Spinal cord (tissue), 10 donors: ENCODE data around the gene EFNA5. TPM values are rescaled to one million over a fixed set of nuclear protein-coding genes. Genes with fewer than 3 reads are reported as not detected.

Source experiments
- DNase-seq, 6 donors: peaks; one replicate each; pipeline versions ENCODE4 v3.0.0 to v3.0.0-alpha.2; 2013 to 2015; ENCODE audit warnings: low spot score in 6 of 6, low read depth in 4 of 6
- H3K27ac ChIP-seq: one replicate; pipeline ENCODE4 v1.5.1; 2013; ENCODE audit warnings: low read depth, low read length, control low read depth
- H3K27me3 ChIP-seq: one replicate; pipeline ENCODE4 v1.6.1; 2013; ENCODE audit warnings: low read length; ENCODE audit not compliant: control insufficient read depth, insufficient read depth
- H3K36me3 ChIP-seq: one replicate; pipeline ENCODE4 v1.6.1; 2013; ENCODE audit warnings: low read length; ENCODE audit not compliant: control insufficient read depth, insufficient read depth
- H3K4me1 ChIP-seq: one replicate; pipeline ENCODE4 v1.6.1; 2013; ENCODE audit warnings: low read length; ENCODE audit not compliant: control insufficient read depth, insufficient read depth
- H3K4me3 ChIP-seq: one replicate; pipeline ENCODE4 v1.5.1; 2013; ENCODE audit warnings: low read depth, low read length, control low read depth
- H3K9me3 ChIP-seq: one replicate; pipeline ENCODE4 v1.6.1; 2013; ENCODE audit warnings: low read length; ENCODE audit not compliant: control insufficient read depth, insufficient read depth
- WGBS: methylation state at CpG from one replicate; pipeline ENCODE4 v1.1.5; 2013; ENCODE audit warnings: missing lambda C conversion rate; ENCODE audit not compliant: insufficient coverage; 5-methylcytosine and 5-hydroxymethylcytosine counted together
- long read RNA-seq, 4 donors: transcript quantifications; one replicate each; lab custom pipeline, GENCODE V29; 2026
- polyA plus RNA-seq, 2 donors: library from polyadenylated mRNA; unstranded; fragments of 120-200 nt; gene quantifications; one replicate each; pipeline ENCODE4 v1.2.1, GENCODE V29; 2013; ENCODE audit not compliant: insufficient read length in 2 of 2
- total RNA-seq, 2 donors: library from RNA; depleted of rRNA in 1 of 2; stranded (reverse); fragments of 120-200 nt in 1 of 2; fragments of >200 nt in 1 of 2; gene quantifications; one replicate each; pipeline versions ENCODE4 v1.2.3 to v1.2.4, GENCODE V29; 2013 to 2014
- donor health status: healthy.

EFNA5 gene
- total RNA-seq (10 to 100 TPM; 11.7 to 17.7 TPM), polyA plus RNA-seq (10 to 100 TPM; 17.0 to 17.3 TPM)
- long read RNA-seq, donor 1: 0 reads
- long read RNA-seq, donor 2, full-length matches to known transcripts: 1 of 1 reads
- long read RNA-seq, donor 2, partial matches to known transcripts: 0 of 1 reads
- long read RNA-seq, donor 2, other reads (novel, unspliced or antisense): 0 of 1 reads
- long read RNA-seq, donor 3: 0 reads
- long read RNA-seq, donor 4: 0 reads

DNA sequence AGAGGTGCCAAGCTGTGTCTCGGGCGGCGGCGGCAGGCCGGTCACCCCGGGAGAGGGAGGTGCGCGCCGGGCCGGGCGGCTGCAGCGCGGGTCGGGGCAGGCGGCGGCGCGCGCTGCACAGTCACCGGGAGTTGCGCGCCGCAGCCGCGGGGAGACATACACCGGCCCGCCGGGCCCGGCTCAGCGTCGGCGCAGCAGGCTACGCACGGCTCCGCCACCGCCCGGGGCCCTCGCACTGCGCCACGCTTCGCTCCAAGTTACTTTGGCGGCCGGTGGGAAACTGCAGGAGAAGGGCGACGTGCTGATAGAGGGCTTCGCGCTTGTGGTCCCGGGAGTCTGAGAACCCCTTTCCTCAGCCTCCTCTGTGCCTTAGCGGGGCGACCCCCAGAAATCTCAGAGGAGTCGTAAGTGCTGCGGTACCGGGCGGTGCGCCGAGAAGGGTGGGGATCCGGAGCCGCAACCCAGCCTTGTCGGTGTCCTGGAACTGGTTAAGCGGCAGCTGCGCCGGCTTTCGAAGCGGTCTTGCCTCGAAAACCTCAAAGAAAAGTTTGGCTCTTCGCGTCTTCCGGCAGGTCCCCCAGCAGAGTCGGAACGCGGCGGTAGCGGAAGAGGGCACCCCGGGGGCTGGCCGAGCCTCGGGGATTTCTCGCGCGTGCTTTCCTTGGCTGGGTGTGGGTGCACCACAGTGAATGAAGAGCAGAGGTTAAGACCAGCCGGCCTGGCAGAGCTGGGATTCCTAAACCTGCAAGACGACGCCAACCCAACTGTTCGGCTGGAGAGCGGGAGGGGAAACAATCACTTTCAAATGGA, at the start of gene EFNA5:
EFNA5 (minus strand) TSS at position 6 of the 810 bp plus-strand sequence.
- 0% methylated on average over 84 of the region's 84 CpGs for WGBS
- H3K4me3 ChIP-seq: peak within 1 kb of the TSS; percentile 85
- peak in 4 of 6 donors; percentile 31 to 72 (median 60) for DNase-seq
- H3K36me3 ChIP-seq: peaks cover 3% of the 10 kb centered on the region
- H3K9me3 ChIP-seq: no peaks in the 10 kb centered on the region
- H3K4me1 ChIP-seq: peaks cover 39% of the 10 kb centered on the region
- H3K27me3 ChIP-seq: peaks cover 20% of the 10 kb centered on the region
- H3K27ac ChIP-seq: peak within 1 kb of the TSS; percentile 82

DNA sequence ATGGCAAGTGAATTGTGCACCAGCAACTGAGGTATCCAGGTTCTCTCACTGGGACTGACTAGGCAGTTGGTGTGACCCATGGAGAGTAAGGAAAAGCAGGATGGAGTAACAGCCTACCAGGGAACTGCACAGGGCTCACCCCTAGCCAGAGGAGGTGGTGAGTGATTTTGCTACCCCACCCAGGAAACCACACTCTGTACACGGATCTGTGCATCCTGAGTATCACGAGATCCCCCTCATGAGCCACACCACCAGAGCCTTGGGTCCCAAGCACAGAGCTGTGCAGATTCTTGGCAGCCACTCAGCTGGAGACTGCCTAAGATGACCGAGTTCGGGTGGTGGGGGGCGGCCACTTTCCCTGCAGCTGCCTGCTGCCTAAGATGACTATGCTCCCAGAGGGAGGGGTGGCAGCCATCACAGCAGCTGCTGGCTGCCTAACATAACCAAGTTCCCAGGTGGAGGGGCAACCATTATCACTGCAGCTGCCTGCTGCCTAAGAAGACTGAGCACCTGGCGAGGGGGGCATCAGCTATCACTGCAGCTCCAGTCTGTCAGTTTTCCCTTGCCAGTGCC, 48.4 kb upstream of the EFNA5 start:
- Histone ChIP-seq H3K36me3 (no peaks in the 10 kb centered on the region), H3K9me3 (peaks cover 15% of the 10 kb centered on the region), H3K4me3 (no peak overlapping the region), H3K27ac (no peak overlapping the region), H3K4me1 (no peaks in the 10 kb centered on the region), H3K27me3 (no peaks in the 10 kb centered on the region)
- 91% methylated on average over 6 of the region's 6 CpGs for WGBS
- DNase-seq: no peak

DNA sequence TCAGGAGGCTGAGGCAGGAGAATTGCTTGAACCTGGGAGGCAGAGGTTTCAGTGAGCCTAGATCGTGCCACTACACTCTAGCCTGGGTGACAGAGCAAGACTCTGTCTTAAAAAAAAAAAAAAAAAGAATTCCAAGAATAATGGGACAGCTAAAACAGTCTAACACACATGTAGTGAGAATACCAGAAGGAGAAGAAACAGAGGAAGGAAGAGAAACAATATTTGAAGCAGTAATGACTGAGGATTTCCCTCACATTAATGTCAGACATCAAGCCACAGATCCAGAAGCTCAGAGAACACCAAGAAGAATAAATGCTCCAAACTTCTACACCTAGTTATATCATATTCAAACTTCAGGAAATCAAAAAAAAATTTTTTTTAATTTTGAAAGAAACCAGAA, 47.1 kb upstream of the EFNA5 start:
- Histone ChIP-seq H3K4me3 (no peak overlapping the region), H3K27me3 (no peaks in the 10 kb centered on the region), H3K4me1 (no peaks in the 10 kb centered on the region), H3K36me3 (no peaks in the 10 kb centered on the region), H3K9me3 (peaks cover 15% of the 10 kb centered on the region), H3K27ac (no peak overlapping the region)
- DNase-seq: no peak
- WGBS: no CpG with 5 or more reads among the region's 1 CpG

DNA sequence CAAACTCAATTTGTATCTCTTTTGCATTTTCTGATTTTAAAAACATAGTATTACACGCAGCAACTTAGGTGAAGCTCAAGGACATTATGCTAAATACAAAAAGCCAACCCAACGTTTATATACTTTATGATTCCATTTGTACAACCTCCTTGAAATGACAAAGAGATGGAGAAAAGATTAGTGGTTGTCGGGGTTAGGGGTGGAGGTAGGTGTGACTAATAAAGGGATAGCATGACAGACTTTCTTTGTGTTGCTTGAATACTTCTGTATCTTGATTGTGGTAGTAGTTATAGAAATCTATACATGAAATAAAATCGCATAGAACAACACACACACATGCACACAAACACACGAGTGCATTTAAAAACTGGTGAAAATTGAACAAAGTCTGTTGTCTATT, 42.5 kb upstream of the EFNA5 start:
- no peaks in the 10 kb centered on the region for H3K36me3 ChIP-seq
- DNase-seq: no peak
- no peaks in the 10 kb centered on the region for H3K27me3 ChIP-seq
- H3K27ac ChIP-seq: no peak overlapping the region
- WGBS: no CpG with 5 or more reads among the region's 5 CpGs
- no peaks in the 10 kb centered on the region for H3K4me1 ChIP-seq
- peaks cover 2% of the 10 kb centered on the region for H3K9me3 ChIP-seq
- no peak overlapping the region for H3K4me3 ChIP-seq

DNA sequence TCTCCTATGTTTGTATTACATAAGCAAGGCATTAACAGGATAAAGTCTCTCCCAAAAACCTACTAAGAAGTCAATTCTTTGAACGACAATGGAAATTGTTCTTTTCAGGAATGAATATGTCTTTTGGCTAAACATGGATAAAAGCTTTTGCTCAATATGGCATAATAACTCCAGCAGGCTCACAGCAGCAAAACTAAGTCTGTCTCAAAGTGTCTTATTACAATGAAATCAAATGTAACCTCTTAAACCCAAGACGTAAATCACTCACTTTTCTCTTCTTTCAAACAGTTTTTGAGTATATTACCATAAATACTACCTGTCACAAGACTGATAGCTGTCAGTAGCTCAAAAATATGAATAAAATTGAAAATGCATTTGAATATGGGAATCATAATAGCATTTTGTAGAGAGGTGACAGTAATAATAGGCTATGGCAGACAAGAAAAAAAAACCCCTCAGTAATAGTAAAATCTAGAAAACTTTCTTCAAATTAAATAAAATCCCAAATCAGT, 41.7 kb upstream of the EFNA5 start:
- no peak for DNase-seq
- no peak overlapping the region for H3K4me3 ChIP-seq
- H3K9me3 ChIP-seq: no peaks in the 10 kb centered on the region
- H3K36me3 ChIP-seq: no peaks in the 10 kb centered on the region
- WGBS: no CpG with 5 or more reads among the region's 2 CpGs
- no peaks in the 10 kb centered on the region for H3K27me3 ChIP-seq
- no peak overlapping the region for H3K27ac ChIP-seq
- no peaks in the 10 kb centered on the region for H3K4me1 ChIP-seq

DNA sequence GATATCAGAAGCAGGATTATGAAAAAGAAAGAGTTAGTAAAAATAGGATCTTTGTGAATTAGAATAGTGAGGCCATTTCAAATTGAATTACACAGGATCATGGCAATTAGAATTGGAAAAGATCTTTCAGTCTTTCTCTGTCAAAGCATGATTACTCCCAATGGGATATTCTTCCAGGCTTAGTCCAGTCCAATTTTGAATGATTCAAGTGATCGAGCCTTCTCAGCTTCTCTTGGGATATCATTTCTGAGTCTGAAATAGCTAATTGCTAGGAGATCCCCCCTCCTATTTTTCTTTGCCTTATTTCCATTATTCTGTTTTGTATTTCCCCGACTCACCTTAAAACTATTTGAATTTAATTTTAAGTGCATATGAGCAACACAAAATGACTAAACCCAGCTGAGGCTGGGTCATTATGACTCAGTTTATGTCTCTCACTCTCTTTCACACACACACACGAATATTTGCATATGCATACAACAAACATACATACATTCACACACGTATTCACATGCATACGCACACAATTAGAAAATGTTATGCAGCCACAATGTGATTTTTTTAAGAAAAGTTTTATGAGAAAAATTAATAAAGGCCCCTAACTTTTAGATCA, 34.8 kb upstream of the EFNA5 start:
- Histone ChIP-seq H3K4me1 (peaks cover 3% of the 10 kb centered on the region), H3K4me3 (peak overlapping the region; percentile 10), H3K36me3 (no peaks in the 10 kb centered on the region), H3K27me3 (no peaks in the 10 kb centered on the region), H3K27ac (no peak overlapping the region), H3K9me3 (no peaks in the 10 kb centered on the region)
- WGBS: no CpG with 5 or more reads among the region's 5 CpGs
- peak in 1 of 6 donors; percentile 46 for DNase-seq

DNA sequence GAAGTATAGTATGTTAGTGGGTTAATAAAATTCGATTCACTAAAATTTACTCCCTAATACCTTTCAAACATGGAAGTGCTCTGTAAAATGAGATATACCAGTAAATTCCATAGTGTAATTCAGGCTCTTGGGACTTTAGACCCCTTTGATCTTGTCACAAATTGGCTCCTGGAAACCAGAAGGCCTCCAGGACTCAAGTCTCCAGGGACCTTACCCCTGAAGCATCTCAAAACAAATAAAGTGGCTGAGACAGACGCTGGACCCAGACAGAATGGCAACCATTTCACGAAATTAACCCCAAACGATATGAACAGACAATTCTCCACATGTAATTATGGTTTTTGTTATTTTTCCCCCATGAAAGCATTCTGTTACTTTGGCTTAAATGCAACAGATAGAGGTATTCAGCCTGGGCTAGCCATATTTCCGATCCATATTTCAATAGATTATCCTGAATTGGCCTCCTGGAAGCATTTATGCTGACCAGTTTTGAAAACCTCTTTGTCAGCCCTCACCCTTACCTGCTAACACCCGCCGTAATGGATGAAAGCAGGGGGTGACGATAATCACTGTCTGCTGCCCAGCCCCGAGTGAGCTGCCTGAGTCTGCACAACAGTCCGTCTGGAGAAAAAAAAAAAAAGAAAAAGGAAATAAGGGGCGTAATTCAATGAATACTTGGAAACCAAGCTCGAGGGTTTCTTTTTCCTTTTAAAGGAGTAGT, 34.1 kb upstream of the EFNA5 start:
- Histone ChIP-seq H3K4me1 (peaks cover 3% of the 10 kb centered on the region), H3K27me3 (no peaks in the 10 kb centered on the region), H3K36me3 (no peaks in the 10 kb centered on the region), H3K9me3 (no peaks in the 10 kb centered on the region), H3K4me3 (peak overlapping the region; percentile 10), H3K27ac (no peak overlapping the region)
- peak in 2 of 6 donors; percentile 7 to 51 for DNase-seq
- 28% methylated on average over 7 of the region's 12 CpGs for WGBS

DNA sequence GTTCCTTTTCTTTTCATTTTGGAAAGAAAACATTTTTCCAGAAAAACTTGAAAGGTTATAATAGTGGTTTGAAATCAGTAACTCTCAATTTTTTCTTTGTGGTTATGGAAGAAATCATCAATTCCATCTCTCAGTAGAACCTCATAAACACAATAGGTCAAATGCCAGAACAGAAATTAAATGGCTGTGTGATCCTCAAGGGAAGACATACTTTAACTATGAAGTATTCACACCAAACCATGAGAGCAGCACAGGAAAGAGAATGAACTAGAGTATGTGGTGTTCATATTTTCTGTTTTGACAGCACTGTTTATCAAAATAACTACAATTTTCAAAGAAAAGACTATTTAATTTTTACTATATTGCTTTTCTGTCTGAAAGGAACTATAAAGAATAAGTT, 29.7 kb upstream of the EFNA5 start:
- Histone ChIP-seq H3K27me3 (no peaks in the 10 kb centered on the region), H3K4me1 (peaks cover 3% of the 10 kb centered on the region), H3K9me3 (no peaks in the 10 kb centered on the region), H3K36me3 (no peaks in the 10 kb centered on the region), H3K27ac (no peak overlapping the region), H3K4me3 (no peak overlapping the region)
- no peak for DNase-seq

DNA sequence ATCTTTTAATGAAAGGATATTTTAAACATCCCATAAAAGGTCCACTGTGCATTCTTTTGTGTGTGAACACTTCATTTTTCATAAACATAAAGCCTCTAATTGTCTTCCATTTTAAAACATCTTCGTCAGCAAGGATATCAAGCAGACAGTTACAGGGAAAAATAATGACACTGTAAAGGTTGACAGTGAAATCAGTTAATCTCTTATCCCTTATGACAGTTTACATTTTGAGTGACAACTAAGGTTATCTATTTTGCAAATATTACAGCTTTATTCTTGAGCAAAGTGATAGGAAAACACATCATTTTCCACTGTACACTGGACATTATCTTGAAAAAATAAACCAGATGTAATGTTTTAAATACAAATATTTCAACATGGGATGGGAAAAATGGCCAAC, 28.7 kb upstream of the EFNA5 start:
- no peaks in the 10 kb centered on the region for H3K36me3 ChIP-seq
- H3K4me3 ChIP-seq: no peak overlapping the region
- DNase-seq: peak in 1 of 6 donors; percentile 9
- no peaks in the 10 kb centered on the region for H3K27me3 ChIP-seq
- H3K27ac ChIP-seq: no peak overlapping the region
- no peaks in the 10 kb centered on the region for H3K4me1 ChIP-seq
- WGBS: no CpG with 5 or more reads among the region's 1 CpG
- no peaks in the 10 kb centered on the region for H3K9me3 ChIP-seq
